Vagina (tissue), 2 donors: ENCODE results near the gene KRTAP10-3.

Source experiments
- POLR2A ChIP-seq, 2 donors: fragments of 450-650 bp; IDR thresholded peaks; one replicate each; pipeline ENCODE4 v1.6.1; 2017; ENCODE audit warnings: antibody characterized with exemption in 2 of 2, mild to moderate bottlenecking in 2 of 2, moderate library complexity in 2 of 2
- TF ChIP-seq, protein P1 (sequence below), 3 experiments: fragments of 450-650 bp in 2 of 3; fragments of 200-600 bp in 1 of 3; sonication (generic) in 1 of 3; IDR thresholded peaks; one replicate each; pipeline ENCODE4 v1.5.1; 2017 to 2019; ENCODE audit warnings: antibody characterized with exemption in 3 of 3, mild to moderate bottlenecking in 2 of 3, moderate library complexity in 2 of 3

DNA sequence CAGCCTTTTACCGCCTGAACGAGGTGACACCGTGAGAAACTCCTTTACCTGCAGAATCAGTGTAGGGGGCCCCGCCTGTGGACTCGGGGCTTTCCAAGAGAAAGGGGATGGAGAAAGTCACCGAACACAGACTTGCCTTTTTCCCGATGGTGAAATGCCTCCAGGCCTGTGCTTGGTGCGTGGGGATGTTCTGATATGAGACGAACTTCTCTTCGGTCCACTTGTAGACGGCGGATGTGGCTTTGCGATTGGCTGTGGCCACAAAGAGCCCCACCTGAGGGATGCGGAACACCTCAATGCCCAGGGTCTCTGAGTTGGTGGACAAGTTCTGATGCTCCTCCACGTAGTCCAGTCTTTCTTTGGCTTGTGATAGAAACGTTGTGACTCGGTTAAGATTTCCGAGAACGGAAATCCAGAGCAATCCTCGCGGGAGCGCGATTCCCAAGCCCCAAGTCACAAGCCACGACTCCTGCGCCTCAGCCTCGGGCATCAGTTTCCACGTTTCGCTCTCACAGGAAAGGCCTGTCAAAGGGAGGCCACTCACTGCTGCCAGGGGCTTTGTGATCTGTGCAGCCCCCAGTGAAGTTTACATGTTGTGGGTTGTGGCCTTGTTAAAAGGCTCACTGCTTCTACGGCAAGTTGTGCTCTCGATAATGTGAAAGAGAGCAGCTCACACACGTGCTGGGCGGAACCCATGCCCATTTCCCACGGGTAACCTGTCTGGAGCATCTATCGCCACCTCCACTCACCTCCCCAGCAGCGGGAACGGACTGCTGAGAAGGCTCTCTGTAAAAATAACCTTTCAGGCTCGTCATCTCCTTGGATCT lies 31.2 kb downstream of the KRTAP10-3 start:
- TF ChIP-seq, protein P1, sequence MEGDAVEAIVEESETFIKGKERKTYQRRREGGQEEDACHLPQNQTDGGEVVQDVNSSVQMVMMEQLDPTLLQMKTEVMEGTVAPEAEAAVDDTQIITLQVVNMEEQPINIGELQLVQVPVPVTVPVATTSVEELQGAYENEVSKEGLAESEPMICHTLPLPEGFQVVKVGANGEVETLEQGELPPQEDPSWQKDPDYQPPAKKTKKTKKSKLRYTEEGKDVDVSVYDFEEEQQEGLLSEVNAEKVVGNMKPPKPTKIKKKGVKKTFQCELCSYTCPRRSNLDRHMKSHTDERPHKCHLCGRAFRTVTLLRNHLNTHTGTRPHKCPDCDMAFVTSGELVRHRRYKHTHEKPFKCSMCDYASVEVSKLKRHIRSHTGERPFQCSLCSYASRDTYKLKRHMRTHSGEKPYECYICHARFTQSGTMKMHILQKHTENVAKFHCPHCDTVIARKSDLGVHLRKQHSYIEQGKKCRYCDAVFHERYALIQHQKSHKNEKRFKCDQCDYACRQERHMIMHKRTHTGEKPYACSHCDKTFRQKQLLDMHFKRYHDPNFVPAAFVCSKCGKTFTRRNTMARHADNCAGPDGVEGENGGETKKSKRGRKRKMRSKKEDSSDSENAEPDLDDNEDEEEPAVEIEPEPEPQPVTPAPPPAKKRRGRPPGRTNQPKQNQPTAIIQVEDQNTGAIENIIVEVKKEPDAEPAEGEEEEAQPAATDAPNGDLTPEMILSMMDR (IDR thresholded peaks at IDR 0.05): no peak
- no peak for TF ChIP-seq POLR2A (IDR thresholded peaks at IDR 0.05)
